MM.1S (cell line): Measurements from ENCODE around the gene DNAJC21.

Experiments
- EZH2 ChIP-seq: fragments of 300-600 bp; sonication (generic); optimal IDR thresholded peaks from 2 replicates; pipeline ENCODE3; 2017; ENCODE audit warnings: low read depth, mild to moderate bottlenecking, antibody characterized with exemption, low read length, mixed read lengths
- EZH2phosphoT487 ChIP-seq: fragments of 300-600 bp; sonication (generic); IDR thresholded peaks from 2 replicates; pipeline ENCODE4 v1.6.1; 2018; ENCODE audit warnings: antibody characterized with exemption, low read length
- TF ChIP-seq, protein P1 (sequence below): fragments of 300-600 bp; sonication (generic); IDR thresholded peaks from 2 replicates; pipeline ENCODE4 v1.5.1; 2016; ENCODE audit warnings: antibody characterized with exemption, low read length, mixed read lengths

DNA sequence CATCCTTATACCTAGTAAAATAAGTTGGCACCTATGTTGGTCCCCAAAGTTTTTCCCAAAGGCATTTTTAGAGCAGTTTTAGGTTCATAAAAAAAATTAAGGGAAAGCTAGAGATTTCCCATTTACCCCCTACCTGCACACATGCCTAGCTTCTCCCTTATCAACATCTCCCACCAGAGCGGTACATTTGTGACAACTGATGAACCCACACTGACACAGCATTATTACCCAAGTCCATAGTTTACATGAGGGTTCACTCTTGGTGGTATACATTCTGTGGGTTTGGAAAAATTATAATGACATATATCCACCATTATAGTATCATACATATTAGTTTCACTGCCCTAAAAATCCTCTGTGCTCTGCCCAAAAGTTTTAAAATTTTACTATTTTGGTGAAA, 26.1 kb upstream of the DNAJC21 start:
- TF ChIP-seq, protein P1, sequence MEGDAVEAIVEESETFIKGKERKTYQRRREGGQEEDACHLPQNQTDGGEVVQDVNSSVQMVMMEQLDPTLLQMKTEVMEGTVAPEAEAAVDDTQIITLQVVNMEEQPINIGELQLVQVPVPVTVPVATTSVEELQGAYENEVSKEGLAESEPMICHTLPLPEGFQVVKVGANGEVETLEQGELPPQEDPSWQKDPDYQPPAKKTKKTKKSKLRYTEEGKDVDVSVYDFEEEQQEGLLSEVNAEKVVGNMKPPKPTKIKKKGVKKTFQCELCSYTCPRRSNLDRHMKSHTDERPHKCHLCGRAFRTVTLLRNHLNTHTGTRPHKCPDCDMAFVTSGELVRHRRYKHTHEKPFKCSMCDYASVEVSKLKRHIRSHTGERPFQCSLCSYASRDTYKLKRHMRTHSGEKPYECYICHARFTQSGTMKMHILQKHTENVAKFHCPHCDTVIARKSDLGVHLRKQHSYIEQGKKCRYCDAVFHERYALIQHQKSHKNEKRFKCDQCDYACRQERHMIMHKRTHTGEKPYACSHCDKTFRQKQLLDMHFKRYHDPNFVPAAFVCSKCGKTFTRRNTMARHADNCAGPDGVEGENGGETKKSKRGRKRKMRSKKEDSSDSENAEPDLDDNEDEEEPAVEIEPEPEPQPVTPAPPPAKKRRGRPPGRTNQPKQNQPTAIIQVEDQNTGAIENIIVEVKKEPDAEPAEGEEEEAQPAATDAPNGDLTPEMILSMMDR: no peak
- TF ChIP-seq EZH2: no peak
- TF ChIP-seq EZH2phosphoT487: no peak
